ENCODE data around the gene MCC.

MCC gene

DNA sequence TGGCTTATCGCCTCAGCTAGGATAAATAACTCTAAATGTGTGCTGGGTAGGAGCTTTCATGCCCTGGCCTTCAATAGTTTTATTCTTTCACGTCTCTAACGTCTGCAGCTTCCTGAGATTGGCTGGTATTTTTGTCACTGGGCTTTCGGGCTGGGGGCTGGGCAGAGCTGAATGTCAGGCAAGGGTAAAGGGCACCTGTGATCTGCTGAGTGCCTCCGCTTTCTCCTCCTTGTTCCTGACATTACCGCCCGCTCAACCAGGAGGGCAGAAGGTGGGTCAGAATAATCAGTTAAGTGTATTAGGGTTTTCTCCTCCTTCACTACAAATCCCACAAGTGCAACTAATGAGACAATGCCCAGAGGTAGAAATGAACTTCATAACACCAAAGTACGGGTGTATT is 270.1 kb downstream of the MCC start:
- DNase-seq = no peak

DNA sequence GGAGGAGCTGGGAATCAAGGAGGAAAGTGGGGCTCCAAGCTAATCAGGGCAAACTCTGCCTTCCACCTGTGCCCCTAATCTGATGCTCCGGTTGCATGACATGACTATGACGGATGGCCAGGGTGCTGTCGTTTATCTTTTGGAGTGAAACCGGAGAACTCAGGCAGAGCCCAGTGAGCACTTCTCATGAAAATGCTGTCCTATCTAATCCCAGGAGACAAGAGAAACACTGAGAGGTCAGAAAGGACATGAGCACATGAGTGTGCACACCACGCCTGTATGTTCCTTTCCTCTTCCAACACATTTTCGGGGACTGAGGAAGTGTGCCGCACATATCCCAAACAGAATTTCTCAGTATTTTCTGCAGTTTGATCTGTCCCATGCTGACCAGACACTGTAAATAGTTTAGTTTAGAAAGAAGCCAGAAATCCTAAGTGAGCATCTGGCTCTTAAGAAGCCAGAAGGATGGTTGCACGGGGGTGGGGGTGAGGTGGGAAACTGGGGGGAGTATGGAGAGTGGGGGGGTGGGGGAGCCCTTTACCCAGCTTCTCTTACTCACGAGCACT is 270.6 kb downstream of the MCC start:
- no peak for DNase-seq

DNA sequence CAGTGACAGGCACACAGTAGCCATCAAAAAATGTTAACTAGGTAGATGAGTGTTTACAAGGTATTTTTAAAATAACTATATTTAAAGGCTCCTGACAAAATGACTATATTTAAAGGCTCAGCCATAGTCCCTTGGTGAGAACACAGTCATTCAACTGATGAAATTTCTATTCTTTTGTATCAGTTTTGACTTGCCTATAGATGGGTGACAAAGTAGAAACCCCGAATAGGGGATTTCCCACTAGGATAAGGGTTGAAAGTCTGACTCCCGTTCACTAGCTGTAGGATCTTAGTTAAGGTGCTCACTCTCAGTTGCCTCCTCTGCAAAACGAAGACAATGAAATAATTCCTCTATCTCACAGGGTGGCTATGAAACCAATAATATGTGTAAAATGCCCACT is 271.7 kb downstream of the MCC start:
- DNase-seq = no peak

DNA sequence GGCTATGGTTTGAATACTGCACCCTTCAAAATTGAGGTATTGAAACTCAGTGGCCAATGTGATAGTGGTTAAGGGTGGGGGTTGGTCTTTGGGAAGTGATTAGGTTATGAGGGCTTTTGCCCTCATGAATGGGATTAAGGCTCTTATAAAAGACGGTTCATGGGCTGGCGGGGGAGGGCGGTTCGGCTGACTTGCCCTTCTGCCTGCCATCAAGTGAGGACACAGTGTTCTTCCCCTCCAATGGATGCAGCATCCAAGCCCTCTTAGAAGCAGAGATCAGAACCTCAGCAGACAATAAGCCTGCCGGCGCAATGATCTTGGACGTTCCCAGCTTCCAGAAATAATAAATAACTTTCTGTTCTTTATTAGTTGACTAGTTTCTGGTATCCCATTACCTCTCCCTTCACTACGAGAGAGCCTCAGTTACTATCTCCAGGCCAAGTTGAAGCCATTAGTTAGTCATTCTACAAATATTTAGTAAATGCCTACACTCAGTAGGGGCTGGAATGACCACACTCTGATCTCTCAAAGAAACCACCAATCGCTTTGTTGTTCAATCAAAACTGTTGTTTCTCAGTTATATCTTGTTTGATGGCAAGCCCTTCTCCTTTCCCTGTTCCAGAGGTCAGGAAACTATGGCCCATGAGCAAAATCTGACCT is 272.7 kb downstream of the MCC start:
- no peak for DNase-seq

DNA sequence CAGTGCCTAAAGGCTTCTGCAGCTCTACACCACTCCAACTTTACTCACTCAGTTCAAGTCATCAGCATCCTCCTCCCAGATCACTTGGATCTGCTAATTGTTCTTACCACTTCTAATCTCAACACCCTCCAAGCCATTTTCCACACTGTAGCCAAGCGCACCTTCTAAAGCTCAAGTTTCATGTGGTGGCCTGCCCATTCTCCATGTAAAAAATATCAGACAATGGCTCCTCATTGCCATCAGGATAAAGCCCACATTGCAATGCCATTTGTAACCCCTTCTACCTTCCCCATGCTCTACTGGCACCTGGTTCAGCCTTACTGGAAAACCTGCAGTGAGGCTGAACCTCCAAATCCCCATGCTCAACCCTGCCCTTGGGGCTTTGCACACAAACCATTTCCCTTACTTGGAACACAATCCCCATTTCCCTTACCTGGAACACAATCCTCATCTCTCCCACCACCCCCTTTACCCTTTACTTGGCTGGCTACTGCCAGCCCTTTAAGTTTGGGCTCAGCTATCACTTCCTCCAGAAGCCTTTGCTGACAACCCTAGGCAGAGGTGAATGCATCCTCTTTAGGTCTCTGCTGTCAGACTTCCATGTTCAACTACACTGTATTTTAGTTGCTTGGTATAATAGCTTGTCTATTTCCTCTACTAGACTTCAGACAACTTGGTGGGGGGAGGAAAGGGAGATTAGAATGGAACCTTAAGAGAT is 273.5 kb downstream of the MCC start:
- DNase-seq = no peak

DNA sequence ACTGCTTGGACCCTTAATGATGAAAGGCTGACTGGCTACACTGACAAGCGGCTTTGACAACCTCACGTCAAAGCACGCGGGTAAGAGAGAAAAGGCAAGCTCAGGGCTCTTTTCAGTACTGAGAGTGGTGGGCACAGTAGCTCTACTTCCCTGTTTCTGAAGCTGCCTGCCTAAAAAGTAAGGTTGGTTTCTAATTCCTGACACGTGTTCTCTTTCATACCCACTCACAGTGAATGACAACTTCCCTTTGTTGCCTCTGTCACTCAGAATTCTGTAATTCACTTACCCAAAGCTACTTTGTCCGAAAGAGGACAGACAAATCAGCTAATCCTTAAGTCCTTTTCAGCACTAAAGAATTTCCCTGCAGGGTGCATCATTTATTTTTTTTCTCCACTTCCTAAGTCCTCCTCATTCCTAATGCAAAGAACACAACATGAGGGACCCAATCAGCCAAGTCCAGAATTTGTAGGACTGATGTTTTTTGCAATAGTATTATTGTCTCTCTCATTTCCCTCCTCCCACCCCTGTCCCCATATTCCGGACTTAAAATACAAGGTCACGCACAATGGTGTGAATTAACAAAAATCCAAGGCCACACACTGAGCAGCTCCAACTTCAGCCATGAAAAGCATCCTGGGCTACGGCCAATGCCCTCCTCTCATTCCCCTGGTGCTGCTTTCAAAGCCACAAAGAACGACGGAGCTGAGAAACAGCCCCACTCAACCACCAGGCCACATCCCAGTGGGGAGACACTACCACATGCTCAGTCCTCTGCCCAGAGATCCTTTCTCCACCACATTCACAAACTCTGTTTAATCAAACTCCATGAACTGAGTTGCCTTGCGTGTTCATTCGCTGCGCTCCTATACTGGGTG is 274.5 kb downstream of the MCC start:
- DNase-seq = no peak

DNA sequence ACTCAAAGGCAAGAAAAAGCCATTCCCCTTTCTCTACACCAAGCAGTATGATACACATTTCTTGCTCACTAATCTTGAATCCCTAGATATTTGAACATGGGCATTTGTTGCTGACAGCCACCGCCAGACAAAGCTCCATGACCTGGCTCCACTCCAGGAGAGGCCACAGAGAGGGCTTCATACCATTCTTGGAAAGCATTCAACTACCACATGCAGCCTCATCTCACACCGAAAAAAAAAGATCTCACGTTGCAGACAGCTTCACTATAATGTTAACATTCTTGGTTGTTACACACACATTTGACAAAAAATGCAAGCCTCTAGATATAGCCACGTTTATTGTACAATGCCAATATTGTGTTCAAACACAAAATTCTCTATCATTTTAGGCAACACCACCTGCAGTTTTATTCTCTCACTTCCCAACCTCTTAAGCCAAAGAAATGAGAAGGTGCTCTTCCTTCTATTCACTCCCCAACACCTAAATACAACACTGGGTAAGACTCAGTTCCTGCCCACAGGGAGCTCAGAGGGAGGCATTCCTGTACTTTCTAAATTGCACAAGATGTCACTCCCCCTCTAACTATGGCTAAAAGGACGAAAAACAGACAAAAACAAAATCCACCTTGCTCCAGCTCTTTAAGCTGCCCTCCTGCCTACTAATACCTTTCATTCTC is 275.9 kb downstream of the MCC start:
- no peak for DNase-seq

DNA sequence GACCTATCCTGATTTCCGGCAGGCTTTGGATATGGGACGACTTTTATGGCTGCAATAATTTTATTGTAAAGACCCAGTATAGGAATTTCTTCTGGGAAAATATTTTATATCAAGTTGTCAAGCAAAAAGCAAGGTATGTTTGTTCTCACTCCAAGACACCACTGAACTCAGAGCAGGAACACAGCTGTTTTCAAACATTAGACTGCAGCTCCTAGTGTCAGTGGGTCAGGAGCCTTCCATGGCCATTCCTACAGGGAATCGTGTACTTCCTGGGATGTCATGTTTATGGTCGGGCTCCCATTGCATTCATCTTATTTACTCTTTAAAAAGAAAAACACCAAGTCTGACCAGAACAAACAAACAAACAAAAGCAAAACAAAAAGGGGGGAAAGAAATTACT is 278.8 kb downstream of the MCC start:
- no peak for DNase-seq

DNA sequence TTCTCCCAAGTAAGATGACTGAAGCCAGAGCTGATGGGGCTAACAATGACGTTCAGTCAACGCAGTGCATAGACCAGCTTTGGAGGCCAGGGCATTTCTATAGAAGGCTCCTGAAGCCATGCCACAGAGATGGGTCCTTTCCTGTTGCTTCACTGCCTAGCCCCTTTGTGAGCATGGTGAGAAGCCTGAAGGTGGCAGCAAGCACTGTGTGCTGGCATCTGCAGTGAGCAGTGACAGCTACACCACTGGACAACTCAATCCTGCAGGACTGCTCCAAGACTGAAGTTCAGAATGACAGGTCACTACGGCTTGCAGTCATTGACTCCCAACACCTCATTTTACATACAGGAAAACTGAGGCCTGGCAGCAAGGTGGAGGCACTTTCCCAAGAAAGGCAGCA is 282.4 kb downstream of the MCC start:
- DNase-seq = no peak

DNA sequence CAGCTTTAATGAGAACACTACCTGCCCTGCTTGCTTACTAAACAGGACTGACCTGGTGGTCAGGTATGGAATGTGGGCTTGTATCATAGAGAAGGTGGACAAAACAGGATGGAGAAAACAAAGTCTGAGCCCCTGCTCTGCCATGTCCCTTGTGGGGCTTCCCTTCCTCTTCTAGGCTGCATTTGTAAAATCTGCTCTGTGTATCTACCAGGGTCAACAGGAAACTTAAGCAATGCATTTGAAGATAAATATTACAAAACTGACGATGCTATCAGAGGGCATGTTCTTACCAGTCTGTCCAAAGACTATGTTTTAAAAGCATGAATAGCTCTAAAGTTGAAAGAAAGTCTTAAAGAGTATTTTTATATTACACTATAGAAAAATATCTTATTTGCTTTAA is 282.9 kb downstream of the MCC start:
- no peak for DNase-seq

DNA sequence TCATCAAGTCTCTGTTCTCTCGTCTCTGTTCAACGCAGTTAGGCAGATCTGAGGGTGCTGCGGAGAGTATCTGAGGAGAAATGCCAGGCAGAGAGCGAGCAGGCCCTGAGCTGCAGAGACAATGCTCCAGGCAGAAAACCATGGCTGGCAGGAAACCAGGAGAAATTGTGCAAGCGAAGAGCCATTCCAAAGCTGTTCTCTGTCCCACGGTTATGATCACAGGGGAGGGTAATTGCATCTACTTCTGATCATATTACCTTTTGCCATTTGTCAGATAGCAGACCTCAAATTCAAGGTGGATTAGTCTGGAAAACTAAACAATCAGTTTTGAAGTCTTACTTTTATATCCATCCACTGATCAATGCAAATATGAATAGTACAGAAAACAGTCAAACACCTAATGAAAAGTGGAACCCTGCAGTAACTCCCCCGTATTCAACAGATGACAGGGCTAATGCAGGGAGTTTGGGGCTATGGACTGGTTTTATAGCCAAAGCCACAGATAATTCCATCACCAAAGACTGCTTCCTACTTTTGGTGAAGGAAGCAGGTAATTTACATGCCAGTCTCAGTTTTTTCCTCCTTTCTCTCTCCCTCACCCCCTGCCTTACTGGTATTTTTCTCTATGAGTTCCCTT is 283.6 kb downstream of the MCC start:
- DNase-seq = no peak

DNA sequence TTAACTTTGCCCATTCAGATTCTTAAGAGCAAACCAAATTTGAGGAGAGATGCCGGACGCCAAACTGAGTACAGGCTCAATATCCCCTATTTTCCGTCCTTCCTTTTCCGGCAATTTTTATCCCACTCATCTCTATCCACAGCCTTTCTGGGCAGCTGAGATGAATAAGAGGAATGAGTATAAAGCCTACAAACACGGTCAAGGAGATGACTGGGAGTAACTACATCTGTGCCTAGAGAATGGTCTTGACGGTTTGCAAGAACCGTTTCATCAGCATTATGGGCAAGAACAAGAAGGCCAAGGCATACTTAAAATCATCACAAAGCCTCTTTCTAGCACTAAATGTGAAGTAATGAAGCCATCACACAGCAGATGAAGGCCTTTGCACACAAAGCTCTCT is 284.3 kb downstream of the MCC start:
- no peak for DNase-seq

DNA sequence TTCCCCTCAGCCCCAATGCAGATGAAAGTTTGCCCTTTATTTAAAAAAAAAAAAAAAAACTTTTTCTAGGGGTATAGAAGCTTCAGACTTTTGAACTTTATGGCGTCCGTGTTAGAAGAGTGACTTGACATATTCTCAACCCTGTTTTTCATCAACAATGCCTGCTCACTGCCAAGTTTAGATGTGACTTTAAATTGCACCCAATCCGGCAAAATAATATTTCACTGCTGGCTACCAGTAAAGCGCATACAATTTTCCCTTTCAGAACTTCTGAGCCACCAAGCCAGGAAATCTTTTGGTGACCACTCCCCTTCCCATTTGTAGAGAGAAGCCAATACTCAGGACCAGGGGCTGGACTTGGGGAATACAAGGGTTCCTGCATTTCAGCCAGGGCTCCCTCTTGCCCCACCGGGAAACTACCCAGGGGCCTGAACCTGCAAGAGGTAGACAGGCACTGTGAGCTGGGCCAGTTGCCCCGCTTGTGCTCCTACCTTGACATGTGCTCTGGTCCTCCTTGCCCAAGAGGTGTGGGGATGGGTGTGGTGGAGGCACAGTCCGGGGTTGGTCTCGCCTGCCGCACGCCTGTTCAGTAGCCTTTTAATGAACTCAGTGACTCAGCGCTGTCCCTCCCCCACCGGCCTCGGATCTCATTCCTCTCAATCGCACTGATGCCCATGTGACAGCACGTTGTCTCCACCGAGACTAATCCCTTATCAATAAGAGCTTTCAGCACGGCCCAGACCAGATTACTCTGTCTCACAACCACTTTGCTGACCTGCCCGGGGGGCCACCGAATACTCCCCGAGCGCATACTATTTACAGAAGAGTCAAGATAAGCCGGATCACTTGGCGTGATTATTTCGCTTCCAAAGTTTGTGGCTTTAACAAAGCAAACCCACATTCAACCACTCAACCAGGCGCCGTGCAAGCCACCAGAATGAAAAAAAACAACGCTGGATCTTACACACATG is 285.2 kb downstream of the MCC start:
- no peak for DNase-seq

DNA sequence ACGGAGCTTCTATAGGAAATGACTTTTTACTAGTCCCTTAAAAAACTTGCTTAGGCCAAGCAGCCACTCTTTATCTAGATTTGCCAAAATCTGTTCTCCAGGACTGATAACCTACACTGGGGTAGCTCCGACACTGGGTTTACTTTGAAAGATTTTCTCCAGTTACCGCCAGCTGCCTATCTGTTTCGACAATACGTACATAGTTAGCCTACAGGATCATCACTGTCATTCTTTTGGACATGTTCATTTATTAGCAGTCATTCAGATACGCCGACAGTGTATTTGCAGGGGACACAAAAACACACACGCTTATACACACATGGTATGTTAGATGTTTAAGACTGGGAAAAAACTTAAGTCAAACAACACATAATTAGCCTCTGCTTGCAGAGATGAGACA is 286.0 kb downstream of the MCC start:
- no peak for DNase-seq

DNA sequence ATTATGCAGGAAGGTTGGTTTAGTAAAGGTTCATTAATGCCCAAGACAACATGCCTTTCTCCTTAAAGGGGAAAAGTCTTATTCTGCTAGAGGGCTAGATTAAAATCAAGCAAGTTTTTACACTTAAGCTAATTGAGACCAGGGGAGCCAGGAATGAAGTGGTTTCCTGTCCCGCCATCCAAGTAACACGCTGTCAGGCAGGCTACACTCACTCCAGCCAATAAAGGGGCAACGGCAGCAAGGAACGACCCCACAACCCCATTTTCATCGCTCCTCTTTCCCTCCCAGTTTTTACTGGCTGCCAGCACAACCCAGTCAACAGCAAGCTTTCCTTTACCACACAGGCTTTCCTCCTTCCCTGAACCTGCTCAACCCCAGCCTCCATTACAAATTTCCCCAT is 286.5 kb downstream of the MCC start:
- no peak for DNase-seq

DNA sequence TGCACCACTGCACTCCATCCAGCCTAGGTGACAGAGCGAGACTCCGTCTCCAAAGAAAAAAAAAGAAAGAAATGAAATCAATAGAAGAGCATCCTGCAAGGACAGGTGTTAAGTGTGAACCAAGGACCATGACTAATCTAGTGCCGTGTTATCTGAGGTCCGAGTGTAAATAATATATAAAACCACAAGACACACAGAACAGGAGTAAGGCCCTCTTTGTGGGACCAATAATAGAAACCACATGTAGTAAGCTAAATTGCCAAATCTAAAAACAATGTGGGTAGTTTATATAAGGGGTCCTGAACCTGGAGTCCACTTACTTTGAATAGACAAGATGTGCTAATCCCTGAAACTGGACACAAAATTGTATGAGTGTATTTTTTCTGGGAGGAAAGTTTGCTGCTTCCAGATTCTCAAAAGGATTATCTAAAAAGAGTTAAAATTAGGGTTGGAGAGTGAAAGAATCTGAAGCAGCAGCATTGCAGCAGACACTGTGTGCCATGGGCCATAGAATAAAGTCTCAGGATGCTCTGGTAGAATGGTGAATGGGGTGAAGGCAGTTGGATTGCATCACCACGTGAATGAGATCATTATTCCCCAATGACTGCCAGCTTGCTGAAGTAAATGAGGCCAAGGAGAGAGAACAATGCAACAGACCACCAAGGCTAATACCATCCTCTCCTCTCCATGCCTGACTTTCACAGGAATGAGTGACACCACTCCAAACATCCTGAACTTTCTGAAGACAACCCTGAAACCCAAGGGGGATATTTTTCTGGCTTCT is 288.9 kb downstream of the MCC start:
- no peak for DNase-seq

DNA sequence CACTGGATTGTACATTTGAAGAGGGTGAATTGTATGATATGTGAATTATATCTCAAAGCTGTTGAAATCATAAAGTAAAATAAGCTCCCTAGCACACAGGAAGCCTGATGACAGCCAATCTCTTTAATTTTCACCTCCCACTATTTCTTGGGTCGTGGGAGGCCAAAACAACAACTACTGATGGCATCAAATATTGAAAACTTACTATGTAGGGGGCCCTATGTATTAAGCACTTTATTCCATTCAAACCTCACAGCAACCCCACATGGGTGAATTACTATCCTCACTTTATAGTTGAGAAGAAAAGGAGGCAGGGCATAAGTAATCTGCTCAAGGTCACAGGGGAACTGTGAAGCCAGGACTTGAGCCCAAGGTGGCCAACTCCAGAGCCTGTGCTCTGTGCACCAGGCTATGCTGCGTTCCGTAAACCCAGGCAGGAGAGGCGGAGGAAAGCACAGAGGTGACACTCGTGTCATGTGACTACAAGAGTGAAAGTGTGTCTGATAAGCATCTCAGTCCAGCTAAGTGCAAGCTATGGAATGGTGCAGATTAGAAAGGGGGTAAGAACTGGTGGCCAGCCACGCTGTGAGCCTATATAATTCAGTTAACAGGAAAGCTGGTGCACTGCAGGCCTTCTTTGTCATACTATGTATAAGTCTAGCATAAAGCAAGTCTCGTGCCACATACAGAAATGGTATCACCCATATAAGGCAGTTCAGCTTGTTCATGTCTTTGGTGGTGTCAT is 290.6 kb downstream of the MCC start:
- DNase-seq = no peak

DNA sequence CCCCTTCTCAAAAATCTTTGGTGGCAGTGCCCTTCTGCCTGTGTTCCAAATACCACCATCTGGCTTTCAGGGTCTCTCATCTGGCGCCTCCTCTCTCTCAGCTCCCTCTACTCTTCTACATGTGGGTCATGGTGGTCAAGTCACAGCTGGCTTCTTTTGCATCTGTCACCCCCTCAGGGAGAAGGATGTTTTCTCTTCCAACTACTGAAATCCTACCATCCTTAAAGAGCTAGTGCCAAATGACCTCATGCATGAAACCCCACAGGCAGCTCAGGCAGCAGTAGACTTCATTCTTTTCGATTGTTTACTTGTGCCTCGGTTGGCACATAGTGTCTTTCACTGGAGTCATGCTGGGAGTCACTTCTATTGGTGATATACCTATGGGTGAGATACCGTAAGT is 292.5 kb downstream of the MCC start:
- DNase-seq = no peak

DNA sequence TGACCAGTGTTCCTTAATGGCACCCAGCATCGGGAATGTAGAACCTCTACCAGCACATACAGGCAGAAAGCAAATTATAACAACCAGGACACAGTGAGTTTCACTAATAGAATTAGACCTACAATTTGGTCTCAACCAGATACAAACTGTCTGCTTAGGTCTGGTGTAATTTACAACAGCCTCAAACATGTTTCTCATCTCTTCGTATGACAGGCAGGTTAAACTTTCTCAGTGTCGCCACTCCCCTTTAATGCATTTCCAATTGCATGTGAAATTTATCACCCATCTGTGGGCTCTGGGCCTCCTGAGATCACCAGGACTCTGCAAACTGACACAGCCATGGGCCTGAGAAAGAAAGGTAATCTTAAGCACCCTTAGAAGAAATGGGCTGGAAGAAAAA is 293.0 kb downstream of the MCC start:
- no peak for DNase-seq

DNA sequence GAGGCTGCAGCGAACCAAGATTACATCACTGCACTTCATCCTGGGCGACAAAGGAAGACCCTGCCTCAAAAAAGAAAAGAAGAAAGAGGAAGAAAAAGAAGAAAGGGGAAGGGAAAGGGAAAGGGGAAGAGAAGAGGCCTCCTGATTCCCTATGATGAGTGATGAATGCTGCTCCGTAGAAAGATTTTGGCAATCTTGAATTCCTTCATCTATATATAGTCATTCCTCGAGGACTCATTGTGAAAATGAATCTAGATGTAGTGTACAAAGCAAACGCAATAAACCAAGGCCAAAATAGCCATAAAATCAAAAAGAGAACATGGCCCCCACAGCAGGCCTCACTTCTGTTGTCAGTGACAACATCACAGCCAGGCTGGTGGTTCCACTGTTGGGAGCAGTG is 293.7 kb downstream of the MCC start:
- no peak for DNase-seq

All from CD4-positive, alpha-beta T cell treated with Interferon alpha-2 for 1 hour (primary cell).